Measurements from ENCODE around the gene CARS2. TPM values are rescaled to one million over a fixed set of nuclear protein-coding genes. Genes with fewer than 3 reads are reported as not detected.

Gene CARS2
- polyA plus RNA-seq, 1 donor (not counting 4 experiments of a cell fraction or from before 2014, with no cell fraction given), result 90.0 TPM

GRCh38 chr13:110637747-110638146 is 68.2 kb downstream of the CARS2 start:
- Histone ChIP-seq H4K20me1 (ENCODE audit: control insufficient read depth, extremely low read depth, insufficient read depth, low read length) (no peaks in the 10 kb centered on the region), H3K4me2 (ENCODE audit: control insufficient read depth, extremely low read depth, insufficient read depth, low read depth, low read length) (no peak overlapping the region), H2AFZ (ENCODE audit: control insufficient read depth, low read length) (no peak overlapping the region), H3K4me3 (ENCODE audit: control insufficient read depth in 2 of 3, extremely low read depth in 1 of 3, insufficient read depth in 2 of 3, low read depth in 1 of 3, low read length in 3 of 3) (no peak overlapping the region), H3K9ac (ENCODE audit: control insufficient read depth, extremely low read depth, insufficient read depth, low read length) (no peak overlapping the region), H3K36me3 (ENCODE audit: control insufficient read depth in 2 of 2, extremely low read depth in 1 of 2, insufficient read depth in 2 of 2, low read length in 2 of 2) (peaks cover 40 to 60% of the 10 kb centered on the region in 2 experiments), H3K79me2 (ENCODE audit: control insufficient read depth, insufficient read depth, low read length) (peaks cover 12% of the 10 kb centered on the region), H3K9me1 (ENCODE audit: control insufficient read depth, extremely low read depth, insufficient read depth, low read length) (peaks cover 2% of the 10 kb centered on the region), H3K4me1 (ENCODE audit: control insufficient read depth, extremely low read depth, insufficient read depth, low read length) (no peaks in the 10 kb centered on the region), H3K9me3 (ENCODE audit: control insufficient read depth, low read depth, low read length) (no peaks in the 10 kb centered on the region), H3K27ac (ENCODE audit: control insufficient read depth, insufficient read depth, low read length) (no peak overlapping the region), H3K27me3 (ENCODE audit: control insufficient read depth, extremely low read depth, insufficient read depth, low read length) (no peaks in the 10 kb centered on the region)
- no peak for FAIRE-seq
- dilution Hi-C loops (cut with MboI; ENCODE audit: extremely low pct_ligation_motif_present, low sequenced_read_pairs), result no loop called here
- TF ChIP-seq EZH2 (IDR thresholded peaks at IDR 0.05; ENCODE audit: low read length), result no peak
- TF ChIP-seq, protein P1, sequence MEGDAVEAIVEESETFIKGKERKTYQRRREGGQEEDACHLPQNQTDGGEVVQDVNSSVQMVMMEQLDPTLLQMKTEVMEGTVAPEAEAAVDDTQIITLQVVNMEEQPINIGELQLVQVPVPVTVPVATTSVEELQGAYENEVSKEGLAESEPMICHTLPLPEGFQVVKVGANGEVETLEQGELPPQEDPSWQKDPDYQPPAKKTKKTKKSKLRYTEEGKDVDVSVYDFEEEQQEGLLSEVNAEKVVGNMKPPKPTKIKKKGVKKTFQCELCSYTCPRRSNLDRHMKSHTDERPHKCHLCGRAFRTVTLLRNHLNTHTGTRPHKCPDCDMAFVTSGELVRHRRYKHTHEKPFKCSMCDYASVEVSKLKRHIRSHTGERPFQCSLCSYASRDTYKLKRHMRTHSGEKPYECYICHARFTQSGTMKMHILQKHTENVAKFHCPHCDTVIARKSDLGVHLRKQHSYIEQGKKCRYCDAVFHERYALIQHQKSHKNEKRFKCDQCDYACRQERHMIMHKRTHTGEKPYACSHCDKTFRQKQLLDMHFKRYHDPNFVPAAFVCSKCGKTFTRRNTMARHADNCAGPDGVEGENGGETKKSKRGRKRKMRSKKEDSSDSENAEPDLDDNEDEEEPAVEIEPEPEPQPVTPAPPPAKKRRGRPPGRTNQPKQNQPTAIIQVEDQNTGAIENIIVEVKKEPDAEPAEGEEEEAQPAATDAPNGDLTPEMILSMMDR (optimal IDR thresholded peaks at IDR 0.05 in 1 of 3, IDR thresholded peaks at IDR 0.05 in 1 of 3, conservative IDR thresholded peaks at IDR 0.05 in 1 of 3; ENCODE audit: extremely low read depth in 1 of 3, insufficient read depth in 2 of 3, low read length in 3 of 3), result no peak
- DNase-seq (ENCODE audit: low read depth, low spot score), result no peak

- H3K4me2 ChIP-seq (ENCODE audit: control insufficient read depth, extremely low read depth, insufficient read depth, low read depth, low read length), result no peak overlapping the region
- no peak overlapping the region for H3K9ac ChIP-seq (ENCODE audit: control insufficient read depth, extremely low read depth, insufficient read depth, low read length)
- H3K9me3 ChIP-seq (ENCODE audit: control insufficient read depth, low read depth, low read length), result no peaks in the 10 kb centered on the region
- H3K79me2 ChIP-seq (ENCODE audit: control insufficient read depth, insufficient read depth, low read length), result peaks cover 12% of the 10 kb centered on the region
- DNase-seq (ENCODE audit: low read depth, low spot score) (no peak), FAIRE-seq (no peak)
- no peaks in the 10 kb centered on the region for H3K4me1 ChIP-seq (ENCODE audit: control insufficient read depth, extremely low read depth, insufficient read depth, low read length)
- peaks cover 38 to 60% of the 10 kb centered on the region in 2 experiments for H3K36me3 ChIP-seq (ENCODE audit: control insufficient read depth in 2 of 2, extremely low read depth in 1 of 2, insufficient read depth in 2 of 2, low read length in 2 of 2)
- no peak for TF ChIP-seq EZH2 (IDR thresholded peaks at IDR 0.05; ENCODE audit: low read length)
- TF ChIP-seq, protein P1 (optimal IDR thresholded peaks at IDR 0.05 in 1 of 3, IDR thresholded peaks at IDR 0.05 in 1 of 3, conservative IDR thresholded peaks at IDR 0.05 in 1 of 3; ENCODE audit: extremely low read depth in 1 of 3, insufficient read depth in 2 of 3, low read length in 3 of 3), result no peak
- no peak overlapping the region for H3K4me3 ChIP-seq (ENCODE audit: control insufficient read depth in 2 of 3, extremely low read depth in 1 of 3, insufficient read depth in 2 of 3, low read depth in 1 of 3, low read length in 3 of 3)
- no peak overlapping the region for H3K27ac ChIP-seq (ENCODE audit: control insufficient read depth, insufficient read depth, low read length)
- H4K20me1 ChIP-seq (ENCODE audit: control insufficient read depth, extremely low read depth, insufficient read depth, low read length), result no peaks in the 10 kb centered on the region
- H2AFZ ChIP-seq (ENCODE audit: control insufficient read depth, low read length), result no peak overlapping the region
- dilution Hi-C loops (cut with MboI; ENCODE audit: extremely low pct_ligation_motif_present, low sequenced_read_pairs), result no loop called here
- peaks cover 2% of the 10 kb centered on the region for H3K9me1 ChIP-seq (ENCODE audit: control insufficient read depth, extremely low read depth, insufficient read depth, low read length)
- H3K27me3 ChIP-seq (ENCODE audit: control insufficient read depth, extremely low read depth, insufficient read depth, low read length), result no peaks in the 10 kb centered on the region
Observed at GRCh38 chr13:110637275-110637674, 68.6 kb downstream of the CARS2 start.
